Glutamatergic neuron (in vitro differentiated cells): ENCODE measurements around the gene SIAH2. TPM values are rescaled to one million over a fixed set of nuclear protein-coding genes. Genes with fewer than 3 reads are reported as not detected.
"Not testable (repeated sequence)": the region's sequence is repeated elsewhere in the genome, so short reads cannot be mapped to it uniquely, and the experiment has no call there.

Experiments
- DNase-seq: peaks from one replicate; pipeline ENCODE4 v3.0.0; 2022
- H3K27ac Mint-ChIP-seq: one replicate; pipeline ENCODE4 v1.8.0; 2020; ENCODE audit warnings: mild to moderate bottlenecking, mixed read lengths, inconsistent platforms; ENCODE audit not compliant: unreplicated experiment
- H3K27me3 Mint-ChIP-seq: one replicate; pipeline ENCODE4 v1.8.0; 2020; ENCODE audit warnings: mild to moderate bottlenecking, moderate library complexity, mixed read lengths, inconsistent platforms; ENCODE audit not compliant: unreplicated experiment
- H3K36me3 Mint-ChIP-seq: one replicate; pipeline ENCODE4 v1.8.0; 2020; ENCODE audit warnings: mild to moderate bottlenecking, mixed read lengths, inconsistent platforms; ENCODE audit not compliant: unreplicated experiment
- H3K4me1 Mint-ChIP-seq: one replicate; pipeline ENCODE4 v1.8.0; 2020; ENCODE audit warnings: mild to moderate bottlenecking, low read depth, mixed read lengths, inconsistent platforms; ENCODE audit not compliant: unreplicated experiment
- H3K4me3 Mint-ChIP-seq: one replicate; pipeline ENCODE4 v1.8.0; 2020; ENCODE audit warnings: mild to moderate bottlenecking, mixed read lengths, inconsistent platforms; ENCODE audit not compliant: unreplicated experiment
- H3K9me3 Mint-ChIP-seq: one replicate; pipeline ENCODE4 v1.8.0; 2020; ENCODE audit warnings: mild to moderate bottlenecking, moderate library complexity, mixed read lengths, inconsistent platforms; ENCODE audit not compliant: unreplicated experiment
- CTCF ChIP-seq: fragments of 200-600 bp; sonication (generic); IDR thresholded peaks from one replicate; pipeline ENCODE4 v1.5.0; 2021; ENCODE audit not compliant: partially characterized antibody, unreplicated experiment
- total RNA-seq: library from RNA; stranded (reverse); fragmentation: NEBNext Ultra II Directional; extraction: Animal tissue kit (Norgen Biotek cat#: 25700); gene quantifications from one replicate; pipeline ENCODE4 v1.2.1, GENCODE V29; 2021; ENCODE audit not compliant: unreplicated experiment

SIAH2 gene
- total RNA-seq, 1 donor from 2014 or later, result 9.6 TPM

GRCh38 chr3:150803440-150803985, 40.5 kb upstream of the SIAH2 start:
- H3K27me3 Mint-ChIP-seq, result peaks cover 2% of the 10 kb centered on the region
- no peak overlapping the region for H3K27ac Mint-ChIP-seq
- no peak for TF ChIP-seq CTCF
- H3K36me3 Mint-ChIP-seq, result no peaks in the 10 kb centered on the region
- peaks cover 11% of the 10 kb centered on the region for H3K4me1 Mint-ChIP-seq
- no peak for DNase-seq
- no peak overlapping the region for H3K4me3 Mint-ChIP-seq
- no peaks in the 10 kb centered on the region for H3K9me3 Mint-ChIP-seq

GRCh38 chr3:150800722-150801121, 37.8 kb upstream of the SIAH2 start:
- H3K4me3 Mint-ChIP-seq, result no peak overlapping the region
- no peaks in the 10 kb centered on the region for H3K27me3 Mint-ChIP-seq
- no peak overlapping the region for H3K27ac Mint-ChIP-seq
- H3K36me3 Mint-ChIP-seq, result no peaks in the 10 kb centered on the region
- TF ChIP-seq CTCF, result no peak
- no peaks in the 10 kb centered on the region for H3K9me3 Mint-ChIP-seq
- DNase-seq, result no peak
- H3K4me1 Mint-ChIP-seq, result peaks cover 5% of the 10 kb centered on the region

- no peak for TF ChIP-seq CTCF
- Mint-ChIP-seq H3K27ac (no peak overlapping the region), H3K36me3 (no peaks in the 10 kb centered on the region)
These were observed 35.2 kb upstream of the SIAH2 start for GRCh38 chr3:150798122-150798618.

GRCh38 chr3:150797155-150797554, 34.2 kb upstream of the SIAH2 start:
- no peaks in the 10 kb centered on the region for H3K4me1 Mint-ChIP-seq
- no peak overlapping the region for H3K27ac Mint-ChIP-seq
- no peaks in the 10 kb centered on the region for H3K9me3 Mint-ChIP-seq
- no peak for DNase-seq
- no peak overlapping the region for H3K4me3 Mint-ChIP-seq
- H3K36me3 Mint-ChIP-seq, result no peaks in the 10 kb centered on the region
- H3K27me3 Mint-ChIP-seq, result no peaks in the 10 kb centered on the region
- TF ChIP-seq CTCF, result no peak

More at GRCh38 chr3:150798122-150798618, 35.2 kb upstream of the SIAH2 start:
- no peak overlapping the region for H3K4me3 Mint-ChIP-seq
- H3K9me3 Mint-ChIP-seq, result no peaks in the 10 kb centered on the region
- H3K27me3 Mint-ChIP-seq, result no peaks in the 10 kb centered on the region
- no peaks in the 10 kb centered on the region for H3K4me1 Mint-ChIP-seq
- no peak for DNase-seq

- not testable (repeated sequence) for DNase-seq, H3K27me3 Mint-ChIP-seq, H3K4me1 Mint-ChIP-seq, H3K36me3 Mint-ChIP-seq, H3K9me3 Mint-ChIP-seq, H3K27ac Mint-ChIP-seq, H3K4me3 Mint-ChIP-seq
These were observed 33.6 kb upstream of the SIAH2 start for GRCh38 chr3:150796527-150796926.
